Stimulated activated CD8-positive, alpha-beta memory T cell treated with anti-CD3 and anti-CD28 coated beads, Interleukin-15, amount 100 ng/mL, for 1 hour (primary cell): ENCODE data around the gene GIN1.
"Not testable (repeated sequence)": the region's sequence is repeated elsewhere in the genome, so short reads cannot be mapped to it uniquely, and the experiment has no call there.

Source experiments
- DNase-seq: peaks from one replicate; pipeline ENCODE4 v3.0.0-alpha.2; 2020; ENCODE audit warnings: low read depth

The GIN1 gene

GRCh38 chr5:103109277-103109676 is 10.7 kb downstream of the GIN1 start:
- no peak for DNase-seq

GRCh38 chr5:103108086-103108485 is 11.9 kb downstream of the GIN1 start:
- DNase-seq, result no peak

- DNase-seq, result no peak
Observed at GRCh38 chr5:103102234-103102633, 17.7 kb downstream of the GIN1 start.

GRCh38 chr5:103101079-103101750 is 18.7 kb downstream of the GIN1 start:
- DNase-seq, result no peak

GRCh38 chr5:103098993-103099392 is 20.9 kb downstream of the GIN1 start:
- no peak for DNase-seq

- DNase-seq, result no peak
Observed at GRCh38 chr5:103094737-103095136, 25.2 kb downstream of the GIN1 start.

- DNase-seq, result no peak
Observed at GRCh38 chr5:103093727-103094126, 26.2 kb downstream of the GIN1 start.

- DNase-seq, result no peak
Observed at GRCh38 chr5:103092676-103093075, 27.3 kb downstream of the GIN1 start.

GRCh38 chr5:103090791-103091190 is 29.1 kb downstream of the GIN1 start:
- no peak for DNase-seq

- no peak for DNase-seq
Observed at GRCh38 chr5:103089272-103089671, 30.7 kb downstream of the GIN1 start.

- no peak for DNase-seq
Observed at GRCh38 chr5:103086547-103086946, 33.4 kb downstream of the GIN1 start.

GRCh38 chr5:103079796-103080195 is 40.1 kb downstream of the GIN1 start:
- DNase-seq, result no peak

GRCh38 chr5:103075442-103075841 is 44.5 kb downstream of the GIN1 start:
- no peak for DNase-seq

- DNase-seq, result not testable (repeated sequence)
Observed at GRCh38 chr5:103073500-103073899, 46.4 kb downstream of the GIN1 start.

- DNase-seq, result no peak
Observed at GRCh38 chr5:103066326-103066725, 53.6 kb downstream of the GIN1 start.

- DNase-seq, result no peak
Observed at GRCh38 chr5:103060424-103060954, 59.4 kb downstream of the GIN1 start.

- DNase-seq, result no peak
Observed at GRCh38 chr5:103059525-103059924, 60.4 kb downstream of the GIN1 start.

- DNase-seq, result no peak
Observed at GRCh38 chr5:103057208-103058130, 62.5 kb downstream of the GIN1 start.

GRCh38 chr5:103046706-103047105 is 73.2 kb downstream of the GIN1 start:
- DNase-seq, result not testable (repeated sequence)

- no peak for DNase-seq
Observed at GRCh38 chr5:103041071-103041676, 78.8 kb downstream of the GIN1 start.

- no peak for DNase-seq
Observed at GRCh38 chr5:103037673-103038455, 82.1 kb downstream of the GIN1 start.

- no peak for DNase-seq
Observed at GRCh38 chr5:103036601-103037000, 83.3 kb downstream of the GIN1 start.
